ENCODE measurements around the gene HDAC1. TPM values are rescaled to one million over a fixed set of nuclear protein-coding genes. Genes with fewer than 3 reads are reported as not detected.

The HDAC1 gene
- total and polyA plus RNA-seq, 2 of the 13 experiments (the other 11 are each of a cell fraction or from before 2014, with no cell fraction given): 93.5 to 189 TPM

GRCh38 chr1:32337855-32338636 is 46.2 kb downstream of the HDAC1 start (continued):
- TF ChIP-seq SIN3B (IDR thresholded peaks at IDR 0.05; ENCODE audit: low read length) (no peak), FOXK2 (IDR thresholded peaks at IDR 0.05) (0 out of 2 replicates have a peak, but pooled peaks have one; percentile 34), ZMYM4 (CRISPR knock-in tag; IDR thresholded peaks at IDR 0.05) (no peak), ZZZ3 (CRISPR knock-in tag; IDR thresholded peaks at IDR 0.05; ENCODE audit: borderline replicate concordance) (no peak), CEBPG (CRISPR knock-in tag; IDR thresholded peaks at IDR 0.05) (peak; percentile 46), CENPT (CRISPR knock-in tag; IDR thresholded peaks at IDR 0.05; ENCODE audit: low read depth) (no peak), ZNF670 (CRISPR knock-in tag; IDR thresholded peaks at IDR 0.05; ENCODE audit: borderline replicate concordance) (no peak), ZNF788 (CRISPR knock-in tag; IDR thresholded peaks at IDR 0.05; ENCODE audit: borderline replicate concordance) (peak; percentile 73; the same call in 1 of the 2 replicates), GTF2F1 (IDR thresholded peaks at IDR 0.05; ENCODE audit: low read length) (no peak), ZMYM3 (CRISPR knock-in tag; IDR thresholded peaks at IDR 0.05) (peak; percentile 57; the same call in 1 of the 2 replicates), ZNF703 (CRISPR knock-in tag; IDR thresholded peaks at IDR 0.05; ENCODE audit: borderline replicate concordance) (no peak), ZNF33B (CRISPR knock-in tag; IDR thresholded peaks at IDR 0.05) (no peak), PRDM15 (CRISPR knock-in tag; IDR thresholded peaks at IDR 0.05) (no peak), RBFOX2 (IDR thresholded peaks at IDR 0.05; ENCODE audit: low read depth, low read length) (no peak), CTCF (CRISPR knock-in tag; IDR thresholded peaks at IDR 0.05) (no peak), RCOR2 (CRISPR knock-in tag; IDR thresholded peaks at IDR 0.05) (no peak), ZFY (CRISPR knock-in tag; IDR thresholded peaks at IDR 0.05) (no peak), TFAP4 (IDR thresholded peaks at IDR 0.05; ENCODE audit: borderline replicate concordance, low read depth) (peak; percentile 77; the same call in 1 of the 2 replicates), ISL2 (CRISPR knock-in tag; IDR thresholded peaks at IDR 0.05) (no peak), FOXM1 (CRISPR knock-in tag; IDR thresholded peaks at IDR 0.05) (no peak), ZNF264 (CRISPR knock-in tag; IDR thresholded peaks at IDR 0.05) (no peak), DNMT3B (CRISPR knock-in tag; conservative IDR thresholded peaks at IDR 0.05) (no peak), MTERF4 (CRISPR knock-in tag; IDR thresholded peaks at IDR 0.05) (no peak), SP1 (IDR thresholded peaks at IDR 0.05) (no peak), SP1 (CRISPR knock-in tag; IDR thresholded peaks at IDR 0.05) (peak; percentile 47; the same call in 1 of the 2 replicates)

Measured in HepG2 (cell line).